GM12878 (cell line): Measurements from ENCODE around the gene SMIM13. TPM values are rescaled to one million over a fixed set of nuclear protein-coding genes. Genes with fewer than 3 reads are reported as not detected.

Experiments used
- ATAC-seq: fragments of 200-7000 bp; cut with Tn5 transposase; 3 replicates; pipeline ENCODE4 v1.9.1; 2020; ENCODE audit warnings: mild to moderate bottlenecking, moderate library complexity
- BruUV-seq: library from RNA; stranded (reverse); fragments of 400-500 nt; replicated peaks from 2 replicates; lab custom pipeline; 2021; lab: Mats Ljungman, UMichigan
- CTCF ChIA-PET: fragments of 300-600 bp; sonication (Branson Sonifier 250); formaldehyde crosslinking; extraction: SDS; loops from one replicate; lab custom pipeline; 2021; ENCODE audit warnings: inconsistent platforms; lab: Yijun Ruan, JAX
- POLR2A ChIA-PET: fragments of 350-600 bp; formaldehyde crosslinking; extraction: SDS; loops from one replicate; lab custom pipeline; 2021; ENCODE audit warnings: inconsistent platforms; lab: Charles Lee
- RAD21 ChIA-PET: fragments of 300-600 bp; sonication (Branson Sonifier 250); formaldehyde crosslinking; loops from one replicate; lab custom pipeline; 2023; ENCODE audit warnings: antibody characterized with exemption; ENCODE audit not compliant: unreplicated experiment; lab: Charles Lee
- SMC1A ChIA-PET: fragments of 300-600 bp; sonication (Branson Sonifier 250); formaldehyde crosslinking; loops from one replicate; lab custom pipeline; 2023; ENCODE audit not compliant: unreplicated experiment, uncharacterized antibody; lab: Charles Lee
- DNase-seq: peaks from one replicate; pipeline ENCODE4 v3.0.0-alpha.2; 2011; ENCODE audit warnings: low read depth, low spot score
- FAIRE-seq: peaks from 3 replicates; lab custom pipeline; 2011; peaks lifted over from hg19 to GRCh38; lab: Jason Lieb, UNC
- H2AFZ ChIP-seq: 2 replicates; pipeline ENCODE4 v1.6.0; 2011; ENCODE audit warnings: low read depth, low read length, control low read depth; ENCODE audit not compliant: control insufficient read depth
- H3K27ac ChIP-seq: 2 replicates; pipeline ENCODE4 v1.5.1; 2011; ENCODE audit warnings: control low read depth; ENCODE audit not compliant: control insufficient read depth, insufficient read depth
- H3K27me3 ChIP-seq, 2 experiments: replicated peaks in 1 of 2; 2 replicates each; pipeline versions ENCODE4 v1.6.0 to v1.6.1; 2011; ENCODE audit warnings: low read length in 1 of 2; ENCODE audit not compliant: control insufficient read depth in 2 of 2, insufficient read depth in 2 of 2
- H3K36me3 ChIP-seq, 2 experiments: 2 replicates each; pipeline ENCODE4 v1.5.1; 2011; ENCODE audit warnings: low read length in 1 of 2; ENCODE audit not compliant: control insufficient read depth in 2 of 2, insufficient read depth in 2 of 2
- H3K4me1 ChIP-seq: 2 replicates; pipeline ENCODE4 v1.6.1; 2011; ENCODE audit warnings: mild to moderate bottlenecking, low read length, moderate library complexity, mixed read lengths; ENCODE audit not compliant: control insufficient read depth, insufficient read depth
- H3K4me2 ChIP-seq: 2 replicates; pipeline ENCODE4 v1.6.0; 2011; ENCODE audit warnings: control low read depth; ENCODE audit not compliant: control insufficient read depth, insufficient read depth
- H3K4me3 ChIP-seq: fragments of 200-600 bp; sonication (generic); 2 replicates; pipeline ENCODE4 v1.5.1; 2016
- H3K79me2 ChIP-seq: 2 replicates; pipeline ENCODE4 v1.6.0; 2011; ENCODE audit warnings: low read length; ENCODE audit not compliant: control insufficient read depth, insufficient read depth
- H3K9ac ChIP-seq: 2 replicates; pipeline ENCODE4 v1.8.0; 2011; ENCODE audit warnings: low read length, control low read depth, mixed read lengths; ENCODE audit not compliant: control insufficient read depth, insufficient read depth
- H3K9me3 ChIP-seq: replicated peaks from 3 replicates; pipeline ENCODE4 v1.5.1; 2011; ENCODE audit warnings: mild to moderate bottlenecking, low read length; ENCODE audit not compliant: control insufficient read depth, insufficient read depth
- H4K20me1 ChIP-seq: 2 replicates; pipeline ENCODE4 v1.6.0; 2011; ENCODE audit not compliant: control insufficient read depth, insufficient read depth
- ETV6 ChIP-seq, 2 experiments: fragments of 450-650 bp in 1 of 2; IDR thresholded peaks in 1 of 2; conservative IDR thresholded peaks in 1 of 2; 2 replicates each; pipeline ENCODE4 v1.6.1; 2014; ENCODE audit warnings: antibody characterized with exemption in 1 of 2, borderline replicate concordance in 1 of 2, low read depth in 1 of 2, mild to moderate bottlenecking in 1 of 2, moderate library complexity in 1 of 2
- HDGF ChIP-seq: fragments of 450-650 bp; IDR thresholded peaks from 2 replicates; pipeline ENCODE4 v1.6.1; 2016; ENCODE audit warnings: antibody characterized with exemption
- KAT2A ChIP-seq: conservative IDR thresholded peaks from 2 replicates; pipeline ENCODE4 v1.6.1; 2011; ENCODE audit warnings: low read depth, low read length; ENCODE audit not compliant: control insufficient read depth
- MTA2 ChIP-seq: fragments of 450-650 bp; IDR thresholded peaks from 2 replicates; pipeline ENCODE4 v1.6.1; 2016; ENCODE audit warnings: low read depth, mild to moderate bottlenecking, moderate library complexity
- RFX5 ChIP-seq: IDR thresholded peaks from 2 replicates; pipeline ENCODE4 v1.6.1; 2011; ENCODE audit warnings: low read depth, low read length, improper control_type of control experiment
- WGBS: methylation state at CpG from one replicate; pipeline ENCODE4 v1.1.6; 2016; ENCODE audit warnings: low lambda C conversion rate; ENCODE audit not compliant: insufficient replicate concordance, insufficient coverage; ENCODE audit errors: missing lambda C conversion rate; 5-methylcytosine and 5-hydroxymethylcytosine counted together
- in situ Hi-C: fragments of 300-500 bp; cut with MboI; formaldehyde crosslinking; loops from 9 replicates; pipeline ENCODE4 v1.14.3; 2018; ENCODE audit warnings: mixed read lengths
- intact Hi-C: fragments of 100-400 bp; cut with micrococcal nuclease; formaldehyde crosslinking; loops from one replicate; pipeline ENCODE4 v1.14.2; 2022; ENCODE audit not compliant: unreplicated experiment
- polyA plus RNA-seq, 11 experiments: library from polyadenylated mRNA; depleted of rRNA in 4 of 11; unstranded in 6 of 11; stranded (reverse) in 5 of 11; fragments of >200 nt; fragmentation: Nextera tagmentation in 4 of 11; fragmentation: Illumina TruSeq in 1 of 11; extraction: Ambion mirVana in 4 of 11; extraction: Trizol in 1 of 11; gene quantifications; 1 replicate in 1 of 11; 2 replicates in 10 of 11; pipeline versions ENCODE4 v1.2.1 to v1.2.3, GENCODE V29; 2011 to 2016; ENCODE audit warnings: inconsistent platforms in 2 of 11, missing spikeins in 2 of 11, low read depth in 1 of 11
- total RNA-seq, 4 experiments: library from RNA; depleted of rRNA in 3 of 4; stranded (reverse); fragments of >200 nt in 3 of 4; fragmentation: Illumina TruSeq in 1 of 4; extraction: Trizol in 1 of 4; gene quantifications; 2 replicates each; pipeline versions ENCODE4 v1.2.1 to v1.2.3, GENCODE V29; 2013 to 2021
- TF ChIP-seq, protein P1 (sequence below): fragments of 450-650 bp; IDR thresholded peaks from 2 replicates; pipeline ENCODE4 v1.6.1; 2017; ENCODE audit warnings: mild to moderate bottlenecking, low read depth, inconsistent platforms; ENCODE audit not compliant: poor library complexity, severe bottlenecking

The SMIM13 gene
- total and polyA plus RNA-seq, 10 of the 15 experiments (the other 5 are each of a cell fraction or from before 2014, with no cell fraction given) = 2.0 to 8.5 (median 4.7) TPM

GRCh38 chr6:11179419-11180202, 86.0 kb downstream of the SMIM13 start:
- FAIRE-seq = peak; percentile 57
- in situ Hi-C loops = loop anchor here (10.0 kb wide), 1 partner anchor 315 kb away; no protein-coding TSS in a partner anchor

More at GRCh38 chr6:11179419-11180202, 86.0 kb downstream of the SMIM13 start:
- H3K36me3 ChIP-seq = peaks cover 0 to 9% of the 10 kb centered on the region in 2 experiments; a peak in 1 of 4 replicates
- ChIA-PET POLR2A (no interaction called here), SMC1A (no interaction called here), RAD21 (no interaction called here), CTCF (interaction anchor here (1.5 to 1.9 kb wide), 2 partner anchors 16 to 317 kb away, joined by 5 to 6 read pairs; no protein-coding TSS in a partner anchor)
- intact Hi-C loops = no loop called here
- no peak overlapping the region for H3K9ac ChIP-seq
- no peaks in the 10 kb centered on the region for H3K27me3 ChIP-seq
- no peaks in the 10 kb centered on the region for H4K20me1 ChIP-seq
- no TSS peak for BruUV-seq
- H3K27ac ChIP-seq = no peak overlapping the region
- no peaks in the 10 kb centered on the region for H3K4me1 ChIP-seq
- TF ChIP-seq KAT2A = no peak
- TF ChIP-seq, protein P1, sequence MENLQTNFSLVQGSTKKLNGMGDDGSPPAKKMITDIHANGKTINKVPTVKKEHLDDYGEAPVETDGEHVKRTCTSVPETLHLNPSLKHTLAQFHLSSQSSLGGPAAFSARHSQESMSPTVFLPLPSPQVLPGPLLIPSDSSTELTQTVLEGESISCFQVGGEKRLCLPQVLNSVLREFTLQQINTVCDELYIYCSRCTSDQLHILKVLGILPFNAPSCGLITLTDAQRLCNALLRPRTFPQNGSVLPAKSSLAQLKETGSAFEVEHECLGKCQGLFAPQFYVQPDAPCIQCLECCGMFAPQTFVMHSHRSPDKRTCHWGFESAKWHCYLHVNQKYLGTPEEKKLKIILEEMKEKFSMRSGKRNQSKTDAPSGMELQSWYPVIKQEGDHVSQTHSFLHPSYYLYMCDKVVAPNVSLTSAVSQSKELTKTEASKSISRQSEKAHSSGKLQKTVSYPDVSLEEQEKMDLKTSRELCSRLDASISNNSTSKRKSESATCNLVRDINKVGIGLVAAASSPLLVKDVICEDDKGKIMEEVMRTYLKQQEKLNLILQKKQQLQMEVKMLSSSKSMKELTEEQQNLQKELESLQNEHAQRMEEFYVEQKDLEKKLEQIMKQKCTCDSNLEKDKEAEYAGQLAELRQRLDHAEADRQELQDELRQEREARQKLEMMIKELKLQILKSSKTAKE = no peak
- no peak for TF ChIP-seq HDGF
- TF ChIP-seq RFX5 = no peak
- TF ChIP-seq MTA2 = no peak
- no peak for TF ChIP-seq ETV6 (conservative IDR thresholded peaks at IDR 0.05 in 1 of 2, IDR thresholded peaks at IDR 0.05 in 1 of 2; ENCODE audit: borderline replicate concordance in 1 of 2, low read depth in 1 of 2)
- no peaks in the 10 kb centered on the region for H3K9me3 ChIP-seq
- DNase-seq (no peak), ATAC-seq (no peak)
- H3K79me2 ChIP-seq = no peaks in the 10 kb centered on the region
- WGBS = 78% methylated on average over 8 of the region's 8 CpGs
- no peak overlapping the region for H2AFZ ChIP-seq
- no peak overlapping the region for H3K4me2 ChIP-seq
- no peak overlapping the region for H3K4me3 ChIP-seq
